Lower leg skin (tissue), 3 donors: ENCODE results near the gene CAPN13.

Experiments used
- POLR2A ChIP-seq, 2 donors: fragments of 450-650 bp; IDR thresholded peaks; one replicate each; pipeline ENCODE4 v1.6.1; 2016 to 2017; ENCODE audit warnings: antibody characterized with exemption in 2 of 2, mild to moderate bottlenecking in 1 of 2, moderate library complexity in 1 of 2
- TF ChIP-seq, protein P1 (sequence below), 3 donors: fragments of 450-650 bp; IDR thresholded peaks; one replicate each; pipeline ENCODE4 v1.5.1; 2016; ENCODE audit warnings: antibody characterized with exemption in 3 of 3, mild to moderate bottlenecking in 3 of 3, moderate library complexity in 2 of 3

- TF ChIP-seq, protein P1, sequence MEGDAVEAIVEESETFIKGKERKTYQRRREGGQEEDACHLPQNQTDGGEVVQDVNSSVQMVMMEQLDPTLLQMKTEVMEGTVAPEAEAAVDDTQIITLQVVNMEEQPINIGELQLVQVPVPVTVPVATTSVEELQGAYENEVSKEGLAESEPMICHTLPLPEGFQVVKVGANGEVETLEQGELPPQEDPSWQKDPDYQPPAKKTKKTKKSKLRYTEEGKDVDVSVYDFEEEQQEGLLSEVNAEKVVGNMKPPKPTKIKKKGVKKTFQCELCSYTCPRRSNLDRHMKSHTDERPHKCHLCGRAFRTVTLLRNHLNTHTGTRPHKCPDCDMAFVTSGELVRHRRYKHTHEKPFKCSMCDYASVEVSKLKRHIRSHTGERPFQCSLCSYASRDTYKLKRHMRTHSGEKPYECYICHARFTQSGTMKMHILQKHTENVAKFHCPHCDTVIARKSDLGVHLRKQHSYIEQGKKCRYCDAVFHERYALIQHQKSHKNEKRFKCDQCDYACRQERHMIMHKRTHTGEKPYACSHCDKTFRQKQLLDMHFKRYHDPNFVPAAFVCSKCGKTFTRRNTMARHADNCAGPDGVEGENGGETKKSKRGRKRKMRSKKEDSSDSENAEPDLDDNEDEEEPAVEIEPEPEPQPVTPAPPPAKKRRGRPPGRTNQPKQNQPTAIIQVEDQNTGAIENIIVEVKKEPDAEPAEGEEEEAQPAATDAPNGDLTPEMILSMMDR (IDR thresholded peaks at IDR 0.05): no peak
- TF ChIP-seq POLR2A (IDR thresholded peaks at IDR 0.05): no peak
These were observed 65.7 kb downstream of the CAPN13 start for GRCh38 chr2:30741576-30741975.
